ENCODE data around the gene DNAH9. TPM values are rescaled to one million over a fixed set of nuclear protein-coding genes. Genes with fewer than 3 reads are reported as not detected.

The DNAH9 gene
- total RNA-seq, 1 experiment from 2014 or later = 0.08 TPM

DNA sequence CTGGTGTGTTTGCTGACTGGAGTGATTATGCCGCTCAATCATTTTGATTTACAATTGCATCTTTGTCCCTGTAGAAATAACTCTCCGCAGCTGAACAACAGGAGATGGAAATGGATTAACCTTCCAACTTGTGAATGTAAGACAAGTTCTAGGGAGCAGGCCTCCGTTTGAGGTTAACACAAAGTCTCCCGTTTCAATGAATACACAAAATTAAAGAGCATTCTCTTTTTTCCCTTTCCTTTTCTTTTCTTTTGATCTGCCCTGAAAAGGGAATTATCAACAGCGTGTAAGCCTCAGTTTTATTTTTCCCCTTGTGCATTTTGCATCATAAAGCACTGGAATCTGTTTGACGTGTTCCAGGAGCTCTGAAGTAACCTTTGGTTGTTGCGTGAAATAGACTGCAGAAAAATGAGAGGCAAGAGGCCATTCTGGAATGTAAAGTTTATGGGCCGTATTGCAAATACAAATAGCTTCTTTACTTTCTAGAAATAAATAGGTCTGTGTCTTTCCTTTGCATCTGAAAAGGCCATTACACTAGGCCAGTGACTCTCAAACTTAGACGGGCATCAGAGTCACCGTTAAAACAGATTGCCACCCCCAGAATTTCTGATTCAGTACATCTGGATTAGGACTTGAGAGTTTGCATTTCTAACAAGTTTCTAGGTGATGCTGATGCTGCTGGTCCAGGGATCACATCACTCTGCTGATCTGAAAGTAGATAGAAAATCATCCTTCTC, 234.3 kb downstream of the DNAH9 start:
- Histone ChIP-seq H3K36me3 (no peaks in the 10 kb centered on the region), H3K27ac (no peak overlapping the region), H3K9me3 (replicated peaks) (no peaks in the 10 kb centered on the region), H3K4me1 (replicated peaks) (no peaks in the 10 kb centered on the region), H3K27me3 (replicated peaks) (no peaks in the 10 kb centered on the region), H3K4me3 (no peak overlapping the region)
- no peak for DNase-seq (ENCODE audit: low read depth in 1 of 2, low spot score in 2 of 2)

DNA sequence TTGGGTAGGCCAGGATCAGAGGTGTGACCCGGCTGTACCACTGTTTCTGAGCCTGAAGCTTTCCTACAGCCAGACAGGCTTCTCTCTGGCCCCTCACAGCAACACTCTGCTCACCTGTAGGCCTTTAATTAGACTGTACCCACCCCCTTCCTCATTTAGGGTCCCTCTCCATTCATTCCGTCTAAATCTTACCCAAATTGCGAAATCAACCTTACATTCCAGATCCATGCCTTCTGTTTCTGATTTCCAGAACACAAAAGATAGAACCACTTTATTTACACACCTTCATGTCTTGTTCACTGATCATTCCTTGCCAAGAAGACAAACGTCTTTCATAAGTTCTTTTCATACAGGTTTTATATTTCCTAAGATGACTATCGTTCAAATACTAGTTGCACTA, 238.2 kb downstream of the DNAH9 start:
- Histone ChIP-seq H3K27me3 (replicated peaks) (no peaks in the 10 kb centered on the region), H3K27ac (no peak overlapping the region), H3K9me3 (replicated peaks) (no peaks in the 10 kb centered on the region), H3K4me1 (replicated peaks) (no peaks in the 10 kb centered on the region), H3K36me3 (no peaks in the 10 kb centered on the region), H3K4me3 (no peak overlapping the region)
- DNase-seq (ENCODE audit: low read depth in 1 of 2, low spot score in 2 of 2) = no peak

DNA sequence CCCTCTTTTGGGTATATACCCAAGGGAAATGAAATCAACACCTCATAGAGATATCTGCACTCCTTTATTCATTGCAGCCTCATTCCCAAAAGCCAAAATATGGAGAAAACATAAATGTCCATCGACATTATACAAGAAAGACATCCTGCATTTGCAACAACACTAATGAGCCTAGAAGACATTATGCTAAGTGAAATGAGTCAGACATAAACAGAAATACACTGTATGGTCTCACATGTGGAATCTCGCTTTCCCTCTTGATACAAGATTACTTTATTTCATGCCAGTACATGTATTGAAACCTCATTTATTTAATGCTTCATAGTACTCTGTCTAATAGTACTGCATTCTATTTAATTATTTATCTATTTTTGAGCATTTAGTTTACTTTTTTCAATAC, 241.8 kb downstream of the DNAH9 start:
- no peaks in the 10 kb centered on the region for H3K4me1 ChIP-seq (replicated peaks)
- no peak overlapping the region for H3K27ac ChIP-seq
- no peak overlapping the region for H3K4me3 ChIP-seq
- no peaks in the 10 kb centered on the region for H3K9me3 ChIP-seq (replicated peaks)
- no peaks in the 10 kb centered on the region for H3K27me3 ChIP-seq (replicated peaks)
- DNase-seq (ENCODE audit: low read depth in 1 of 2, low spot score in 2 of 2) = no peak
- H3K36me3 ChIP-seq = no peaks in the 10 kb centered on the region

DNA sequence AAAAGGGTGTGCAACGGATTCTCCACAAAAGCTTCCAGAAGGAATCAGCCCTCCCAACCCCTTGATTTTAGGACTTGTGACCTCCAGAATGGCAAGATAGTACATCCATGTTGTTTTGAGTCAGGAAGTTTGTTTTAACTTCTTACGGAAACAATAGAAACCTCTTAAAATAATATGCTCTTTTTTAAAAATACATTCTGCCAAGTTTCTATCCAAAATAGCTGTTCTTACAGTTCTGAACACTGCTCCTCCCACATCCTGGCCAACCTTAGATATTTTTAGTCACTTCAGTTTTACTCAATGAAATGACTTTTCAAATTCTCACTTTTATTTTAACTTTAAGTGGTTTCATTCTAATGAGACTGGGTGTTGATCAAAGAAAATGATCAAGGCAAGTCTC, 242.6 kb downstream of the DNAH9 start:
- Histone ChIP-seq H3K27me3 (replicated peaks) (no peaks in the 10 kb centered on the region), H3K36me3 (no peaks in the 10 kb centered on the region), H3K9me3 (replicated peaks) (no peaks in the 10 kb centered on the region), H3K4me1 (replicated peaks) (no peaks in the 10 kb centered on the region), H3K4me3 (no peak overlapping the region), H3K27ac (no peak overlapping the region)
- no peak for DNase-seq (ENCODE audit: low read depth in 1 of 2, low spot score in 2 of 2)

DNA sequence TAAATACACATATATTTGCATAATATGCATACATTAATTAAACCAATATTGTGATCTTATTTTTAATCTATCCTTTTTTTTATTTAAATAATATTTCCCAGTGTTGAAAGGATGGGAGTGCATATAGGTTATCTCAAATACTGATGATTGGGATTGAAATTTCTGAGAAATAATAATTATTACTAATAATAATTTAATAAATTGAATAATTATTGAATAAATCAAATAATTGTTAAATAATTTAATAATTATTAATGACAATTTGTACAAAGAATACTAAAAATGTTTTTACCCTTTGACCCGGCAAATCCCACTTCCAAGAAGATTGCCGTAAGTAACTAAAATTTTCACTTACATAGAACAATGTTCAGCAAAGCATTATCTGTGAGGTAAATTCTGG, 250.1 kb downstream of the DNAH9 start:
- no peaks in the 10 kb centered on the region for H3K27me3 ChIP-seq (replicated peaks)
- DNase-seq (ENCODE audit: low read depth in 1 of 2, low spot score in 2 of 2) = no peak
- no peak overlapping the region for H3K27ac ChIP-seq
- no peaks in the 10 kb centered on the region for H3K36me3 ChIP-seq
- H3K4me1 ChIP-seq (replicated peaks) = no peaks in the 10 kb centered on the region
- H3K4me3 ChIP-seq = no peak overlapping the region
- H3K9me3 ChIP-seq (replicated peaks) = no peaks in the 10 kb centered on the region

DNA sequence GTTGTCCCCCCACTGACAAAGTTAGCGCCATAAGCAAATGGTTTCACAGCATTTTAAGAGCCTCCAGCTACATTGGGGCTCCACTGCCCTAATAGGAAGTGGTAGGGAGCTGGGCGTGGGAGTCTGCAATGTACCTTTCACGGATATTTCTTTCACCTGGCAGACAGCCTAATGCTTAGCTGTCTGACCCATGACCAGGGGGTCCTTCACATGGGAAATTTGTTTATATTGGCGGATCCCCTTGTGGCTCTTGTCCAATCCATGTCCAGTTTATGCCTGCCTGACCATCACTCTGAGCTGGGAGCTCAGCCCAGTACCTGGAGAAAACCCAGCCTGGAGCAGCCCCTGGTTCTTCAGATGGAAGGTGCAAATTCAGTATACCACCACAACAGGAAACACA, 254.0 kb downstream of the DNAH9 start:
- H3K9me3 ChIP-seq (replicated peaks) = no peaks in the 10 kb centered on the region
- H3K27ac ChIP-seq = no peak overlapping the region
- H3K4me3 ChIP-seq = no peak overlapping the region
- H3K36me3 ChIP-seq = no peaks in the 10 kb centered on the region
- no peaks in the 10 kb centered on the region for H3K27me3 ChIP-seq (replicated peaks)
- no peaks in the 10 kb centered on the region for H3K4me1 ChIP-seq (replicated peaks)
- no peak for DNase-seq (ENCODE audit: low read depth in 1 of 2, low spot score in 2 of 2)

DNA sequence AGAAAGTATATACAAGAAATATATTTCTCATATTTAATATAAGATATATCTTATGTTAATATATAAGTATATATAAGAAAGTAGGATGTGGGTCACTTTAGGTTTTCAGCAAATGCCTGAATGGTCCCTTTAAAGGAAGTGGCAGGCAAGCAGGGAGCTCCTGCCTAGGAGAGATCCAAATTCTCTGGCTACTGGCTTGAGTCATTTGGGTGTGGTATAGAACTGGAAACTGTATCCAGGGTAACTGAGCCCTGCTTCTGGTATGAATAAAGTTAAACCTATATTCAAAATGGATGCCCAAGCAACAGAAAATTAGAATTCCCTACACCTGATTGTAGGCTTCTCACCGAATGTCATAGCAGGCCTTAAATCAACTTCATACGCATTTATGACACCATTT, 254.6 kb downstream of the DNAH9 start:
- Histone ChIP-seq H3K4me1 (replicated peaks) (no peaks in the 10 kb centered on the region), H3K27me3 (replicated peaks) (no peaks in the 10 kb centered on the region), H3K27ac (no peak overlapping the region), H3K9me3 (replicated peaks) (no peaks in the 10 kb centered on the region), H3K4me3 (no peak overlapping the region), H3K36me3 (no peaks in the 10 kb centered on the region)
- DNase-seq (ENCODE audit: low read depth in 1 of 2, low spot score in 2 of 2) = no peak

DNA sequence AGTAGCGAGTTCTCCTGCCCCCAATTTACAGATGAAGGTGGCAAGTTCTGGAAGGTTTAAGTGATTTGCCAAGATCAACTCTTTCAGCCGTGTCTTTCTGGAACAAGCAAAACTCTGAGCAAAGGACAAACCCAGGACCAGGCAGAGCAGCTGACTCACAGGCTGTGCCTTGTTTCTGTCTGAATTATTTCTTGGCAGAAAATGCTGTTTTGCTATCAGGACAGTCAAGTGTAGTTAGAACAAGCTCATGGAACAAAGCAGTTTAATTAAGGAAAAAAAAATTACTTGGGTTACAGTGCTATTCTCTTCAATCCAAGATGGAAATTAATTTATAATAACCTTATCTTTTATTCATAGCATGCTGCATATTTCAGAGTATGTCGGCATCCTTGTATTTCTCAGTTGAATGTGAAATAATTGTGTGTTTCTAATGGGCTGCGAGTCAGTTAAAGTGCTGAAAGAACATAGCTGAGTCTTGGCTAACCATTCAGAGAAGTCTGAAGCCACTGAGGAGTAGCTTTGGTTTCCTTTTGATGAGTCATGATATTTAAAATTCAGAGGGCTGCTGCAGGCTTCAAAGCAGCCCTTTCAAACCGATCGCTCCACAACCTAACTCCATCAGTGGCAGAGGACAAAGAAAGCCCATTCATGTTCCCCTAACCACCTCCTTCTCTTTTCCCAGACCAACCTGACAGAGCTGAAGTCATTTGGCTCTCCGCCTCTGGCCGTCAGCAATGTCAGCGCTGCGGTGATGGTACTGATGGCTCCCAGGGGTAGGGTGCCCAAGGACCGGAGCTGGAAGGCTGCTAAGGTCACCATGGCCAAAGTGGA, 255.3 kb downstream of the DNAH9 start:
- Histone ChIP-seq H3K4me3 (no peak overlapping the region), H3K27ac (no peak overlapping the region), H3K4me1 (replicated peaks) (no peaks in the 10 kb centered on the region), H3K36me3 (no peaks in the 10 kb centered on the region), H3K9me3 (replicated peaks) (no peaks in the 10 kb centered on the region), H3K27me3 (replicated peaks) (no peaks in the 10 kb centered on the region)
- no peak for DNase-seq (ENCODE audit: low read depth in 1 of 2, low spot score in 2 of 2)

DNA sequence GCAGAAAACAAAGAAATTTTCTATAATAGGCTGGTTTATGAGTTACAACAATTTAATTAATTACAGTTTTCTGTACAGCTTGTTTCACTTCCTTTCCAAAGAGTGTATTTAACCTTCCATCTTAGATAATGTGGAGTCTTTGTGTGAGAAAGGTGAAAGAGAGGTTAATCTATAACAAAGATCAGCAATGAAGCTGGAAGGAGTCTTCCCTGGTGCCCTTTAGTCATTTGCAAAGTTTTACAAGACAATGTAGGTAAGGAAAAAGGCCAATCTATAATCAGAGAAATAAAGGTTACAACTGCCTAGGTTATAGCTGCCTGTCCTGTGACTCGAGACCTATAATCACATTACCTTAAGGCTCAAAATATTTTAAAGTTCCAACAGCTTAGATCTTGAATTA, 257.0 kb downstream of the DNAH9 start:
- Histone ChIP-seq H3K27me3 (replicated peaks) (no peaks in the 10 kb centered on the region), H3K36me3 (no peaks in the 10 kb centered on the region), H3K4me3 (no peak overlapping the region), H3K9me3 (replicated peaks) (no peaks in the 10 kb centered on the region), H3K4me1 (replicated peaks) (no peaks in the 10 kb centered on the region), H3K27ac (no peak overlapping the region)
- no peak for DNase-seq (ENCODE audit: low read depth in 1 of 2, low spot score in 2 of 2)

DNA sequence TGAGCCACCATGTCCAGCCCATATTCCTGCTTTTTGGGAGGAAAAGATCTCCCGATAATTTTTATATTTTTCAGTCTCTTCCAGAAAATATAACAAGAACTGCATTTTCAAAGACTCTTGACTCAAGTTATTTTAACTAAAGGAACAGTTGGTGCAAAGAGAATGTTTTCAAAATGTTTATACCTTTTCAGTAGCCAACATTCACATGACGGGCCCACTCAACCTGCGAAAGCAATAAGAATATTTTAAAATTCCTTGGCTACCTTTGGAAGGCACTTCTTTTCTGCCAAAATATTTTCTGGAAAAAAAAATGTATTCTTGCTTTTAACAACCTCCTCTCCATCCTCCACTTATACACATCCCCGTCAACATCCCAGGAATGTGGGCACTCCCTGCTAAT, 258.7 kb downstream of the DNAH9 start:
- H3K27ac ChIP-seq = no peak overlapping the region
- H3K9me3 ChIP-seq (replicated peaks) = no peaks in the 10 kb centered on the region
- no peaks in the 10 kb centered on the region for H3K4me1 ChIP-seq (replicated peaks)
- DNase-seq (ENCODE audit: low read depth in 1 of 2, low spot score in 2 of 2) = no peak
- no peaks in the 10 kb centered on the region for H3K27me3 ChIP-seq (replicated peaks)
- H3K4me3 ChIP-seq = no peak overlapping the region
- H3K36me3 ChIP-seq = no peaks in the 10 kb centered on the region

DNA sequence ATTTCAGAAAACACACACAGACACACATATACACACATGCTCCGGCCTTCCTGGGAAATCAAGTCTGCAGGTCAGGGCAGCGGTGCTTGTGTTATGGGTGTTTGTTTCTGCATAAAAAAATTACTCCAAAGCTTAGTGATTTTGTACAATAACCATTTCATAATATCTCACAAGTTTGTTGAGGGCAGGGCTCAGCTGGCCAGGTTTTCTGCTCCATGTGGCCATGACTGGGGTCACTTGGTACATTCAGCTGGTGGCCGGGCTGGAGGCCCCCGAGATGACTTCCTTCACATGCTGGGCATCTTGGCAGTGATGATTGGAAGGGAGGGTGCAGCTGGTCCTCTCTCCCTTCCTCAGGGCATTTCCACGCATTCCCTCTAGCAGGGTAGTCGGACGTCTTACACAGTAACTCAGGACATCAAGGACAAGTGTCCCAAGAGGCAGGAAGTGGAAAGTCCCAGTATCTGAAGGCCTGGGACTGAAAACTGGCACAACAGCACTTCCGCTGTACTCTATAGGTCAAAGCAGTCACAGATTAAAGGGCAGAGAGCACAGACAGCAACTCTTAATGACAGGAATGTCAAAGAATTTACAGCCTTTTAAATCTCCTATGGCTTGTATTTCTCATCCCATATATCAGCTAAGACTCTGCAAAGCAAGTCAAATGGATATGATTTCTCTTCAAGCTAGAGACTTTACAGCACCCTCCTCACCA, 271.6 kb downstream of the DNAH9 start:
- H3K4me1 ChIP-seq (replicated peaks) = no peaks in the 10 kb centered on the region
- no peak overlapping the region for H3K4me3 ChIP-seq
- no peak overlapping the region for H3K27ac ChIP-seq
- no peak for DNase-seq (ENCODE audit: low read depth in 1 of 2, low spot score in 2 of 2)
- H3K27me3 ChIP-seq (replicated peaks) = no peaks in the 10 kb centered on the region
- H3K36me3 ChIP-seq = no peaks in the 10 kb centered on the region
- H3K9me3 ChIP-seq (replicated peaks) = no peaks in the 10 kb centered on the region

DNA sequence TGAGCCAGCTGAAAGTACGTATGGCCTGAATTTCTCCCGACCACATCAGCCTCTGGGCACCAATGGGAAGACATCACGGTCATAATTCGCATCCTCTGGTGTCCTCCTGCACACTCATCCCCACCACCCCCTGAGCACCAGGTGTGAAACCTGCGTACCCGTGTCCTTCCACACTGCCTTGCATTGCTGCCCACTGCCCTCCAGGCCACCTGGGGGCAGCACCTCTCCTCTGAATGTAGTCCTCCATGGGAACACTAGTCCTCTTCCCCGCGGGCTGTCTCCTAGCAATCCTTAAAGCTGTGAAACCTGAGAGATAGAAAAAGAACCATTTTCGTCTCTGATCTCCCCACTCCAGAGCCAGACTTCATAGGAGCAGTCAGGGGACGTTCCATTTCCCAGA, 273.5 kb downstream of the DNAH9 start:
- Histone ChIP-seq H3K36me3 (no peaks in the 10 kb centered on the region), H3K9me3 (replicated peaks) (no peaks in the 10 kb centered on the region), H3K4me3 (no peak overlapping the region), H3K27me3 (replicated peaks) (no peaks in the 10 kb centered on the region), H3K4me1 (replicated peaks) (no peaks in the 10 kb centered on the region), H3K27ac (no peak overlapping the region)
- no peak for DNase-seq (ENCODE audit: low read depth in 1 of 2, low spot score in 2 of 2)

DNA sequence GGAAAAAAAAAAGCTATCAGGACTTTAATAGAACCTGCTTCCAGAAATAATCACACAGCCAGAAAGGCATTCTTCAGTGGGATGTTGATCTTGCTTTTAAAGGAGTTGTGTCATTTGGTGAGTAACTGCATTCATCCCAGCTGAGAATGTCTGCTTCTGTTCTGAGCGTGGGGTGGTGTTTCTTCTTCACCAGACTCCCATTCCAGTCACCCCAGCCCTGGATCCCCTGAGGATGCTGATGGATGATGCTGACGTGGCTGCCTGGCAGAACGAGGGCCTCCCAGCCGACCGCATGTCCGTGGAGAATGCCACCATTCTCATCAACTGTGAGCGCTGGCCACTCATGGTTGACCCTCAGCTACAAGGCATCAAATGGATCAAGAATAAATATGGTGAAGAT, 276.5 kb downstream of the DNAH9 start:
- Histone ChIP-seq H3K4me3 (no peak overlapping the region), H3K9me3 (replicated peaks) (no peaks in the 10 kb centered on the region), H3K27ac (no peak overlapping the region), H3K36me3 (no peaks in the 10 kb centered on the region), H3K4me1 (replicated peaks) (no peaks in the 10 kb centered on the region), H3K27me3 (replicated peaks) (no peaks in the 10 kb centered on the region)
- DNase-seq (ENCODE audit: low read depth in 1 of 2, low spot score in 2 of 2) = no peak

DNA sequence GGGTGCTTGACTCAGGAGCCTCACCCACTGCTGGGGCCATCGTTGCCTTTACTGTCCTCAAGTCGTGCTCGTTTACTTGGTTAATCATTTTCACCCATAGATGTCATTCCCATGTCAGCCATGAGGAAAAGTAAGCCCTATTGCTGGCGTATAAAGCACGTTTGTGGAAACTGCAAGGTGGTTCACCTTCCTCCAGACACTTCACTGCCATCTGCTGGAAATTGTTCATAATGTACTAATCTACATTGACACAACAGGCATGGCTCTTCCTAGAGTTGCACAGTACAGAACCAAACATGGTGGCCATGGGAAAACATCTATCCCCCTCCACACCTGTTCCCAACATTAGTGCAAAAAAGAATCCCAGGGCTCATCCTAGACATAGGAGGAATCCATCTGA, 282.4 kb downstream of the DNAH9 start:
- Histone ChIP-seq H3K27me3 (replicated peaks) (no peaks in the 10 kb centered on the region), H3K4me1 (replicated peaks) (no peaks in the 10 kb centered on the region), H3K4me3 (no peak overlapping the region), H3K27ac (no peak overlapping the region), H3K36me3 (no peaks in the 10 kb centered on the region), H3K9me3 (replicated peaks) (no peaks in the 10 kb centered on the region; the same call in 1 of the 2 replicates)
- no peak for DNase-seq (ENCODE audit: low read depth in 1 of 2, low spot score in 2 of 2)

Measured in SJSA1 (cell line).